Vagina (tissue), 2 donors: ENCODE results near the gene ANKEF1. TPM values are rescaled to one million over a fixed set of nuclear protein-coding genes. Genes with fewer than 3 reads are reported as not detected.

Experiments used
- DNase-seq, 2 donors: peaks; one replicate each; pipeline ENCODE4 v3.0.0-alpha.2; 2017; ENCODE audit errors: extremely low spot score in 2 of 2
- H3K27ac ChIP-seq: fragments of 200-600 bp; sonication (generic); one replicate; pipeline ENCODE4 v1.5.1; 2019
- H3K27me3 ChIP-seq: fragments of 200-600 bp; sonication (generic); one replicate; pipeline ENCODE4 v1.5.1; 2019
- H3K36me3 ChIP-seq, 2 donors: fragments of 200-600 bp; sonication (generic); one replicate each; pipeline ENCODE4 v1.5.1; 2017 to 2019
- H3K4me1 ChIP-seq: fragments of 200-600 bp; sonication (generic); one replicate; pipeline ENCODE4 v1.5.1; 2019
- H3K4me3 ChIP-seq, 2 donors: fragments of 200-600 bp; sonication (generic); 1 replicate in 1 of 2; 2 replicates in 1 of 2; pipeline ENCODE4 v1.5.1; 2016 to 2019
- H3K9me3 ChIP-seq: fragments of 200-600 bp; sonication (generic); one replicate; pipeline ENCODE4 v1.5.1; 2019
- POLR2A ChIP-seq, 2 donors: fragments of 450-650 bp; IDR thresholded peaks; one replicate each; pipeline ENCODE4 v1.6.1; 2017; ENCODE audit warnings: antibody characterized with exemption in 2 of 2, mild to moderate bottlenecking in 2 of 2, moderate library complexity in 2 of 2
- POLR2AphosphoS5 ChIP-seq, 2 donors: sonication (generic); formaldehyde crosslinking; IDR thresholded peaks; one replicate each; pipeline ENCODE4 v1.9.0; 2017; ENCODE audit warnings: antibody characterized with exemption in 2 of 2, mild to moderate bottlenecking in 2 of 2, low read depth in 1 of 2; ENCODE audit not compliant: insufficient read depth in 1 of 2
- intact Hi-C: fragments of 100-400 bp; cut with DNase I; formaldehyde crosslinking; loops from one replicate; pipeline ENCODE4 v1.15.1; 2023
- total RNA-seq: library from RNA; depleted of rRNA; stranded (reverse); fragments of >200 nt; gene quantifications from one replicate; pipeline ENCODE4 v1.2.3, GENCODE V29; 2016
- TF ChIP-seq, protein P1 (sequence below), 3 experiments: fragments of 450-650 bp in 2 of 3; fragments of 200-600 bp in 1 of 3; sonication (generic) in 1 of 3; IDR thresholded peaks; one replicate each; pipeline ENCODE4 v1.5.1; 2017 to 2019; ENCODE audit warnings: antibody characterized with exemption in 3 of 3, mild to moderate bottlenecking in 2 of 3, moderate library complexity in 2 of 3

The ANKEF1 gene
- total RNA-seq, 1 donor from 2014 or later: 4.2 TPM

DNA sequence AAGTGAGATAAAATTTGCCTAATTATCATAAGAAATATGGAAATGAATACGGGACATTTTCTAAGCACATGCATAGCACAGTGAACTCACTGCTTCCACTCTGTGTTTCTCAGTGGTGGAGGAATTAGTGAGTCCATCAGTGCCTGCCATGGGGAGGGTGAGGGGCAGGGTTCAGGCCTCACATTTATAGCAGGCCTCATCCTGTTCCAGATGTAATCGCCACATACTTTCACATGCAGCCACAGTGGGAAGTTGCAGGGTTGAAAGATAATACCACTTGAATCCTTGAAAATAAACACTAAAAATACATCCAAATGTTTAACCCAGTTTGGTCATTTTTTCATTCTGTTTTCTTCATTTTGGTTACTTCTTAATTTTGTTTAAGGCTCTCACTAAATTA is 29.9 kb upstream of the ANKEF1 start:
- Histone ChIP-seq H3K4me3 (no peak overlapping the region), H3K36me3 (no peaks in the 10 kb centered on the region), H3K9me3 (no peaks in the 10 kb centered on the region), H3K27ac (no peak overlapping the region), H3K27me3 (no peaks in the 10 kb centered on the region), H3K4me1 (no peaks in the 10 kb centered on the region)
- intact Hi-C loops: no loop called here
- no peak for DNase-seq
- TF ChIP-seq POLR2AphosphoS5 (IDR thresholded peaks at IDR 0.05; ENCODE audit: insufficient read depth in 1 of 2, low read depth in 1 of 2) (no peak), POLR2A (IDR thresholded peaks at IDR 0.05) (no peak)
- TF ChIP-seq, protein P1, sequence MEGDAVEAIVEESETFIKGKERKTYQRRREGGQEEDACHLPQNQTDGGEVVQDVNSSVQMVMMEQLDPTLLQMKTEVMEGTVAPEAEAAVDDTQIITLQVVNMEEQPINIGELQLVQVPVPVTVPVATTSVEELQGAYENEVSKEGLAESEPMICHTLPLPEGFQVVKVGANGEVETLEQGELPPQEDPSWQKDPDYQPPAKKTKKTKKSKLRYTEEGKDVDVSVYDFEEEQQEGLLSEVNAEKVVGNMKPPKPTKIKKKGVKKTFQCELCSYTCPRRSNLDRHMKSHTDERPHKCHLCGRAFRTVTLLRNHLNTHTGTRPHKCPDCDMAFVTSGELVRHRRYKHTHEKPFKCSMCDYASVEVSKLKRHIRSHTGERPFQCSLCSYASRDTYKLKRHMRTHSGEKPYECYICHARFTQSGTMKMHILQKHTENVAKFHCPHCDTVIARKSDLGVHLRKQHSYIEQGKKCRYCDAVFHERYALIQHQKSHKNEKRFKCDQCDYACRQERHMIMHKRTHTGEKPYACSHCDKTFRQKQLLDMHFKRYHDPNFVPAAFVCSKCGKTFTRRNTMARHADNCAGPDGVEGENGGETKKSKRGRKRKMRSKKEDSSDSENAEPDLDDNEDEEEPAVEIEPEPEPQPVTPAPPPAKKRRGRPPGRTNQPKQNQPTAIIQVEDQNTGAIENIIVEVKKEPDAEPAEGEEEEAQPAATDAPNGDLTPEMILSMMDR (IDR thresholded peaks at IDR 0.05): no peak

DNA sequence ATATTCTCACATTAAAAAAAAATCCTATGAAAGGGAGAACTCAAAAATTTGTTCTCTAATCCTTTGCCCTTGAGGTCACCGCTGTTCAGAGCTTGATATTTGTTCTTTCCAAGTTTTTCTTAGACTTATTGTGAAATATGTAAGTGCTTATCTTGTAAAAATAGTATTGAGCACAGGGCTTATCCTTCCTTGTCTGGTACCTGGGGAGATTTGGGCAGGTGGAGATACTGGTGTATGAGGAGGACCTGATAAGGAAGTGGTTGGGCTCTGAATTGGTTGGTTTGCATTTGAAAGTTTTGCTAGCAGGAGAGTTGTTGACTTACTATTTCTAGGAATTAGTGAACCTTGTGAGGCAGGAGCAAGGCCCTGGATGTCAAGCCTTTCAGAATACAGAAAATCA is 28.9 kb upstream of the ANKEF1 start:
- H3K36me3 ChIP-seq: no peaks in the 10 kb centered on the region
- no peaks in the 10 kb centered on the region for H3K4me1 ChIP-seq
- no peak overlapping the region for H3K4me3 ChIP-seq
- no peak overlapping the region for H3K27ac ChIP-seq
- H3K9me3 ChIP-seq: no peaks in the 10 kb centered on the region
- no peaks in the 10 kb centered on the region for H3K27me3 ChIP-seq
- intact Hi-C loops: no loop called here
- DNase-seq: no peak
- TF ChIP-seq, protein P1 (IDR thresholded peaks at IDR 0.05): no peak
- TF ChIP-seq POLR2AphosphoS5 (IDR thresholded peaks at IDR 0.05; ENCODE audit: insufficient read depth in 1 of 2, low read depth in 1 of 2): no peak
- no peak for TF ChIP-seq POLR2A (IDR thresholded peaks at IDR 0.05)

DNA sequence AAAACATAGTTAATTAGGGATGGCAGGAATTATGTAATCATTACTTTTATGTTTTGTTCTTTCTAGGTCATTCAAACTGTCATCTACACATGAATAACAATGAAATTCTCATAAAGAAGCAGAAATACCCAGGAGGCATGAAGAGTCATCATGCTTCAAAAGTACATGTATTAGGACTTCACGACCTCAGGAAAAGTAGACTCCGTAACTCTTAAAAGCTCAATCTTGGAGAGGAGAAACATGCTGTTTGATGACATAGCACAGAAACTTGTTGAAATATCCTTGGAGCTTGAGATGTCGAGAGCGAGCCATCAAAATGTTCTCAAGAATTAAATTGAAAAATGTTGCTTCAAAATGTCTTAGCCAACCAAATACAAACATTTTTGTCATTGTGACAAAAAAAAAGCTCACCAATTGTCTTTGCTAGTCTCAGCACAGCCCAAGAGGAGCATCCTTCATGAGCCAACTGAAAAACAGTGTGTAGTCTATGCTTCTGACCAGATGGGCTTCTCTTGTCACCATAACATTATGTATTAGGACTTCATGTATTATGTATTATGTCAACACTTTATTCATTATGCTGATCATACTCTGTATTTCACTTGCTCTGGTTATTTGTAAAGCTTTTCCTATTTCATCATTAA is 28.2 kb upstream of the ANKEF1 start:
- TF ChIP-seq, protein P1 (IDR thresholded peaks at IDR 0.05): no peak
- TF ChIP-seq POLR2AphosphoS5 (IDR thresholded peaks at IDR 0.05; ENCODE audit: insufficient read depth in 1 of 2, low read depth in 1 of 2): no peak
- TF ChIP-seq POLR2A (IDR thresholded peaks at IDR 0.05): no peak
- no peak for DNase-seq
- Histone ChIP-seq H3K4me3 (no peak overlapping the region), H3K4me1 (no peaks in the 10 kb centered on the region), H3K36me3 (no peaks in the 10 kb centered on the region), H3K27ac (no peak overlapping the region), H3K9me3 (no peaks in the 10 kb centered on the region), H3K27me3 (no peaks in the 10 kb centered on the region)
- intact Hi-C loops: no loop called here

DNA sequence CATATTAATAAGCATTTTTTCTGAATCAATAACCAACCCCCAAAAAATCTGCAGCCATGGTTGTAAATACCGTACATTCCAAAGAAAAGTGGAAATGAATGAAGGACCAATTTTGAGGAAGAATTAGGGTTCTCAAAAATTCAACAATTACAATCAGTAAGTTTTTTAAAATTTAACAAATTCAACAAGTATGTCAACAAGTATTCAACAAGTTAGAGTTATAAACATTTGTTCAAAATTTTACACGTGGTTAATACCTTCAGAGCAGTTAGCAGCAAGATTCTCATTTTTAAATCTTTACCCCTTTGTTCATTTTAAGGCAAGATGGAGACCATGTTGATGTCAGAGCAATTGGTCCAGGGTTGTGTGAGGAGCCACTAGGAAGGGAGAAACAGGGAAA is 27.6 kb upstream of the ANKEF1 start:
- DNase-seq: no peak
- intact Hi-C loops: no loop called here
- Histone ChIP-seq H3K27me3 (no peaks in the 10 kb centered on the region), H3K27ac (no peak overlapping the region), H3K9me3 (no peaks in the 10 kb centered on the region), H3K36me3 (no peaks in the 10 kb centered on the region), H3K4me3 (no peak overlapping the region), H3K4me1 (no peaks in the 10 kb centered on the region)
- TF ChIP-seq, protein P1 (IDR thresholded peaks at IDR 0.05): no peak
- TF ChIP-seq POLR2AphosphoS5 (IDR thresholded peaks at IDR 0.05; ENCODE audit: insufficient read depth in 1 of 2, low read depth in 1 of 2) (no peak), POLR2A (IDR thresholded peaks at IDR 0.05) (no peak)

DNA sequence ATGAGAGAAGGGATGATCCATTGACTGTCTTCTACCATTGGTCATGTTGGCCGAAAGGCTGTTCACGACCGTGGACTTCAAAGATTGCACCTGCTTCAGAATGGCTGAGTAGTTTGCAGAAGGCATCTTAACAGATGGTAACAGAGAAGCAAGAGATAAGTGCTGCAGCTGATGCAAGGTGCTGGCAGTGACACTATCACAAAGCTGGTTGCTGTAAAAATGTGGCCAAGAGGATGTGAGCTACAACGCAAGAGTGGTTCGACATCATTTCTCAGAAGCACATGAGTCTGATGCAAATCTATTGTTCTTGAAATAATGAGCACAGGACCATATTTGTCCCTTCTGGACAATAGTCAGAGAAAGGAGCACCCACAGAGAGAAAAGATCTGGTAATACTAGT is 27.0 kb upstream of the ANKEF1 start:
- TF ChIP-seq POLR2A (IDR thresholded peaks at IDR 0.05) (no peak), POLR2AphosphoS5 (IDR thresholded peaks at IDR 0.05; ENCODE audit: insufficient read depth in 1 of 2, low read depth in 1 of 2) (no peak)
- TF ChIP-seq, protein P1 (IDR thresholded peaks at IDR 0.05): no peak
- no peaks in the 10 kb centered on the region for H3K4me1 ChIP-seq
- no peak for DNase-seq
- intact Hi-C loops: no loop called here
- no peaks in the 10 kb centered on the region for H3K36me3 ChIP-seq
- H3K4me3 ChIP-seq: no peak overlapping the region
- no peaks in the 10 kb centered on the region for H3K27me3 ChIP-seq
- H3K27ac ChIP-seq: no peak overlapping the region
- H3K9me3 ChIP-seq: no peaks in the 10 kb centered on the region
